NCI-H2196 treated with DMSO at 0.1 percent for 48 hours (cell line): ENCODE results near the gene FANCE.

Experiments used
- DNase-seq: peaks from one replicate; lab custom pipeline; 2025; ENCODE audit not compliant: unreplicated experiment; lab: John Stamatoyannopoulos, UW

FANCE gene, protein sequence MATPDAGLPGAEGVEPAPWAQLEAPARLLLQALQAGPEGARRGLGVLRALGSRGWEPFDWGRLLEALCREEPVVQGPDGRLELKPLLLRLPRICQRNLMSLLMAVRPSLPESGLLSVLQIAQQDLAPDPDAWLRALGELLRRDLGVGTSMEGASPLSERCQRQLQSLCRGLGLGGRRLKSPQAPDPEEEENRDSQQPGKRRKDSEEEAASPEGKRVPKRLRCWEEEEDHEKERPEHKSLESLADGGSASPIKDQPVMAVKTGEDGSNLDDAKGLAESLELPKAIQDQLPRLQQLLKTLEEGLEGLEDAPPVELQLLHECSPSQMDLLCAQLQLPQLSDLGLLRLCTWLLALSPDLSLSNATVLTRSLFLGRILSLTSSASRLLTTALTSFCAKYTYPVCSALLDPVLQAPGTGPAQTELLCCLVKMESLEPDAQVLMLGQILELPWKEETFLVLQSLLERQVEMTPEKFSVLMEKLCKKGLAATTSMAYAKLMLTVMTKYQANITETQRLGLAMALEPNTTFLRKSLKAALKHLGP

DNA sequence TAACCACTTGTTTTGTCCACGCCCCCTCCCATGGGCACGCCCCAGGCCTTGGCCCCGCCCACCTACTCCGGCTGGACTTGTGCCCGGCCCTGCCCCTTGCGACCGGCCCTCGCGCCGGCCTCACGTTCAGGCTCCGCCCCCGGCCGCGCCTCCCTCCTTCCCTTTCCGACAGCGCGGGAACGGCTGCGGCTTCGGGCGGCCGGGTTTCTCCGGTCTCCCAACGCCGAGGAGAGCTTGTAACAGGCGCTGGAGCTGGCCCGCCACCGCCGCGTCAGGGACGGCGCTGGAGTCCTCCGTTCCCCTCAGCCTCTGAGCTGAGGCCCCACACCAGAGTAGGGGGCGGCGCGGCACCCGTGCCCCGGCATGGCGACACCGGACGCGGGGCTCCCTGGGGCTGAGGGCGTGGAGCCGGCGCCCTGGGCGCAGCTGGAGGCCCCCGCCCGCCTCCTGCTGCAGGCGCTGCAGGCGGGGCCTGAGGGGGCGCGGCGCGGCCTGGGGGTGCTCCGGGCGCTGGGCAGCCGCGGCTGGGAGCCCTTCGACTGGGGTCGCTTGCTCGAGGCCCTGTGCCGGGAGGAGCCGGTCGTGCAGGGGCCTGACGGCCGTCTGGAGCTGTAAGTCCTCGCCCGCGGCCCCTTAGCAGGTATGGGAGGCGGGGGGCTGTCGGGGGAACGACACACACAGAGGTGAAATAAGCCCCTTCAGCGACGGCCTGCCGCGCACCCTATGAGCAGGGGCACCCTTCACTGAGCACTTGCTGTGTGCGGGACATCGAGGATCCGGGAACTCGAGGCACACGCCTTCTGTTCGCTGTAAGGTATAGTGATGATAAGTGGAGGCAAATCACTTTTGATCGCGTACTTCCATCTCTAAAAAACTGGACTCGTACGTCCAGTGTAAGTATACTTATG, at the start of gene FANCE:
Gene FANCE (plus strand): TSS at position 156 of the 908 bp plus-strand sequence. CDS start 208 bp downstream, at position 364.
- DNase-seq: peak; percentile 64

DNA sequence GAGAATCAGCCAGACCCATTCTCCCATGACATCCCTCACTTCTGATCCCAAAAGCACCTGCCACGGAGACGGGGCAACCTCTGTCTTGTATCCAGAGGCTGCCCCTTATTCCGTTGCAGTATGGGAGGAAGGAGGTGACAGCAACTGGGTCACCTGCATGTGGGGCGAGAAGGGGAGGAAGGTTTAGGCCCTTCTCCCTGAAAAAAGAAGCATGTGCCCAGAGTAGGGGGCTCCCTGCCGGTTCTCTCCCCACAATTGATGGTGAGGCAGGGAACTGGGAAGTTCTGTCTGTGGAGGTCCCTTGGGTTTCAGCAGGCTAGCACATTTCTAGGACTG, 49.3 kb upstream of the FANCE start:
- no peak for DNase-seq

DNA sequence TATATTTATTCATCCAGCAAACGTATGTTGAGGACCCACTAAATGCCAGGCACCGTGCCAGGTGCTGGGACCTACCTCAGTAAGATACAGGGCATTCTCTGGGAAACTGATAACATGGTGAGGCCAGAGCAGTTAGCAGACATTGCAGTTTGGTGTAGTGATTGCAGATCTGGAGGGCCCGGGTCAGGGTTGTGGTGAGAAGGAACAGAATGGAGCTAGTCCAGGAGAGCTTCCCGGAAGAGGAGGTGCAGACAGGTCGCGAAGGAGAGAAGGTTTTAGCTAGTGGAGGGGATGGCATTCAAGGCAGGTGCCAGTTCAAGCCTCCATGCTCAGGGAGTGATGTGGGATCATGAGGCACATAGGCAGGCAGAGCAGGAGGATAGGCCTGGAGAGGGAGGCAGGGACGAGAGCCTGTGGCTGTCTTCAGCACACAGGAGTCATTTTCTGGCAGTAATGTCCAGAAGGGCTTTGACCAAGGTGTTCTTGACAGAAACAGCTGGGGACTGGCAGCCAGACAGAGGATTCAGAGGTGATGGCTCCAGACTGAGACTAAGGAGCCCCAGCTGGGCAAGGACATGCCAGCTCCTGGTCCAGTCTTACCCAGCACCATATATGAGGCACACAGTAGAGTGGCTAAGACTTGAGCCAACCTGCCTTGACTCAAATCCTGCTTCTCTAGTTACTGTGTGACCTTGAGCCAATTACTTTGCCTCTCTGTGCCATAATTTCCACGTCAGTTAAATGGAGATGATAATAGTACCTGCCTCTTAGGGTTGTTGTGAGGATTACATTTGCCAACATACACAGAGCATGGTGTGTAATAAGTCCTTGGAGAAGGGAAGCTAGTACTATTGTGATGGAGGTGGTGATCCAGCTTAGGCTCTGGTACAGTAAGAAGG, 48.3 kb upstream of the FANCE start:
- DNase-seq: no peak

DNA sequence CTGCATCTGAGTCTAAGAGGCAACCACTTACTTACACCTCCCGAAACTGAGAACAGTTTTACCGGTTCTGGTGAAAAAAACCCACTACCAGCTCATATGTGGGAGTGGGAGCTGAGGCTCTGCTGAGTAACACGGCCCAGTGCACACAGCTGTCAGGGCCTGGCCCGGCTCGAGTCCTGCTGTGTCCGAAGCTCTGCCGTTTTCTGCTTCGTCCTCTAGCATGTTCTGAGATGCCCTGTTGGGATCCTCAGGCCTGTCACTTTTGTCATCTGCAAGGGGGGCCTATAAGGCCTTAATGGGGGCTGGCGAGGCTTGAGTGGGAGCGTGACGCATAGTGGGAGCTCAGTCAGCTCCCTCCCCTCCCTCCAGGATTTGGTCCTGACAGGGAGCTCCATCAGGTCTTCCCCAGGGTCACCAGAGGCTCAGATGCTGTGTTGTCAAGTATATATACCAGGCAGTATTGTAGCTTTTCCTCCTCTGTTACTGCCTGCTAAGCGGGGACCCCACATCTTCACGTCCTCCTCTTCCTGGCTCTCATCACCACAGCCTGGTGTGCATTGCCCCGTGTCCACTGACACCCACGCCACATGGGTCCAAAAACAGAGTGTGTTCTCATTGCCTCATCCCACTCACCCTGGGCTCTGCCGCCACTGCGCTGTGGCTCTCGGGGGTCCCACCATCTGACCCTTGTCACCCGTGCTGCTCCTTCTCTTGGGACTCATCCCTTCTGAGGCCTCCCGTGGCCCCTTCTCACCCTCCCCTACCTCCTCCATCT, 45.2 kb upstream of the FANCE start:
- no peak for DNase-seq

DNA sequence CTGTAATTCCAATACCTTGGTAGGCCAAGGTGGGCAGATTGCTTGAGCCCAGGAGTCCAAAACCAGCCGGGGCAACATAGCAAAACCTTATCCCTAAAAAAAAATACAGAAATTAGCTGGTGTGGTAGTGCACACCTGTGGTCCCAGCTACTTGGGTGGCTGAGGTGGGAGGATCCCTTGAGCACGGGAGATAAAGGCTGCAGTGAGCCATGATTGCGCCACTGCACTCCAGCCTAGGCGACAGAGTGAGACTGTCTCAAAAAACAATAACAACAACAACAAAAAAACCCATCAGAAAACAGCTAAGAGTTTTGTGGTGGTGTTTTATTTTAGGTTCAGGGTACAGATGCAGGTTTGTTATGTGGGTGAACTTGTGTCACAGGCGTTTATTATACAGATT, 42.9 kb upstream of the FANCE start:
- no peak for DNase-seq

DNA sequence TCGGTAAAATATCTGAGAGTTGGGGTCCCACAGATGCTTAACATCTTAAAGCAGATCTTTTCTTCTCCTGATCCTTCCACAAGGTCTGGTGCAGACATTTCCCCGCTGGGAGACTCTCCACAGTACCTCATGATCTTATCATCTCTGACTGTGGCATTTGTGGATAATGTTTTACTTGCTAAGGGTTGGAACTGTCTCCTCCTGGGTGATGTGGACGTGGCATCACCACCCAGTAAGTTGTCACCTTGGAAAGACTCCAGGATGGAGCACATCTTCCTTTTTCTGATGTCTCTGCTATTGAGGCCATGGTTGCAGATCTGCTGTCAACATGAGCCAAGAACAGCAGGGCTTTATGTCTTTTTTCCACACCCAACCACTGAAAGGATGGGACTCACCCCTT, 42.0 kb upstream of the FANCE start:
- DNase-seq: no peak

DNA sequence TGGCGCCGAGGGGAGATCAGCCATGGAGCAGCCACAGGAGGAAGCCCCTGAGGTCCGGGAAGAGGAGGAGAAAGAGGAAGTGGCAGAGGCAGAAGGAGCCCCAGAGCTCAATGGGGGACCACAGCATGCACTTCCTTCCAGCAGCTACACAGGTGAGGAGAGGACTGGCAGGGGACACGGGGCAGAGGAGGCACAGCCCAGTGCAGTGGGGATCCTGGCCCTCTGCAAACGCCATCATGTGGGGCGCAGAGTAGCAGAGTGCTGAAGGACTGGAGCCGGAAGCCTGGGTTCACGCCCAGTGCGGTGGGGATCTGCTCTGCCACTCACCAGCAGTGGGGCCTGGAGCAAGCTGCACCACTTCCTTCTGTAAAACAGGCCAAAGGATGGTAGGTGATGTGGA, 41.1 kb upstream of the FANCE start:
- DNase-seq: no peak

DNA sequence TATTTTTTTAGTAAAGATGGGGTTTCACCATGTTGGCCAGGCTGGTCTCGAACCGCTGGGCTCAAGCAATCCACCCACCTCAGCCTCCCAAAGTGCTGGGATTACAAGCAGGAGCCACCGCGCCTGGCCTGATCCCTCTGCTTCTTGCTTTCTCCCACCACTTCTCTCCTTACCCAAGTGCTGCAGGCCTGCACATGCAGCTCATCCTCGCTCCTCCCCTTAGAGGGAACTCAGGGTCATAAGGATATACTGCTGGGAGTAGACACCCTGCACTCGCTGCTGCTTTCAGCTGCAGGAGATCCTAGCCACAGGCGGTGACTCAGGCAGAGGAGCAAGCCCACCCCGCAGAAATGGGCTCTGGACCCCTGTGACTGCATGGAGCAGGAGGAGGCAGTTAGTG, 40.0 kb upstream of the FANCE start:
- no peak for DNase-seq

DNA sequence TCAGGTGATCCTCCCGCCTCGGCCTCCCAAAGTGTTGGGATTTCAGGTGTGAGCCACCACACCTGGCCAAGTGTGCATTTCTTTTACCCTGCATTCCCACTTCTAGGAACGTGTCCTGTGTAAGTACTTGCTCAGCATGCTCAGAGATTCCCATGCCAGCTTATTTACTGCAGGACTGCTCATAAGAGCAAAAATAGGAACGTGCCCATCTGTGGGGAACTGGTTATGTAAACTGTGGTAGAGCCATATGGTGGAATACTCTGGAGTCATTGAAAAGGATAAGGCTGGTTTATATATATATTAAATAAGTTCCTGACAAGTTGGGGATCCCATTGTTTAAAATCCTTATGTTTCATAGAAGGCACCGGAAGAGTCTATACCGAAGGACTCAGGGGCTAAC, 38.2 kb upstream of the FANCE start:
- DNase-seq: no peak

DNA sequence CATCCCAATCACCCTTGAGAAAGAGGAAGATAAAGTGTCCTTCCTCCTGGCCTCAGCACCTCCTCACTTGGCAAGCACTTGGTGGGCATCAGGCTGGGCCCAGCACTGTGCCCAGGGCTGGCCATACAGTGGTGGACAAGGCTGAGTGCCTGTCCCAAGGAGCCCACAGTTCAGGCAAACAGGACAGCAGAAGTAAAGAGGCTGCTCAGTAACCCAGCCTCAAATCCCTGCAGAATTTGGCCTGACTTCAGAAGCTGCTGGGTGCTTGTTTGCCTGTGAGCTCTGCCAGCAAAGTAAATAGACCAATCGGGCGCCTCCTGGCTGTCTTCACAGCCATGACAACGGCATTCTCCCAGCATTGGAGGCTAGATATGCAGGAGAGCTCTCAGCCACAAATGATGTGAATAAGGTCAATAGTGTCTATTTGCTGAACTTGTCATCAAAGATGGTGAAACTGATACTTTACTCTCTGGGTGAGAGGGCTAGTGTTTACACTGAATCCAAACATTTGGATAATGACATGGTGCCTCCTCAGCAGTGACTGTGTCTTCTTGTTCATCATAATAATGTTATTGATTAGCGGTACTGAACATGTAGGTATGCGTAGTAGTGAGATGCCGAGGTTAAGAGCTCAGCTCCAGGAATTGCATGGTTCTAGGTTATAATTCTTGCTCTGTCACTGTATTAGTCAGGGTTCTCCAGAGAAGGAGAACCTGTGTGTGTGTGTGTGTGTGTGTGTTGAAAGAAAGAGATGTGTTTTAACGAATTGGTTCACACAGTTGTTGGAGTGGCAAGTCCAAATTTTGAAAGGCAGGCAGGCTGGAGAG, 36.9 kb upstream of the FANCE start:
- DNase-seq: peak; percentile 95

DNA sequence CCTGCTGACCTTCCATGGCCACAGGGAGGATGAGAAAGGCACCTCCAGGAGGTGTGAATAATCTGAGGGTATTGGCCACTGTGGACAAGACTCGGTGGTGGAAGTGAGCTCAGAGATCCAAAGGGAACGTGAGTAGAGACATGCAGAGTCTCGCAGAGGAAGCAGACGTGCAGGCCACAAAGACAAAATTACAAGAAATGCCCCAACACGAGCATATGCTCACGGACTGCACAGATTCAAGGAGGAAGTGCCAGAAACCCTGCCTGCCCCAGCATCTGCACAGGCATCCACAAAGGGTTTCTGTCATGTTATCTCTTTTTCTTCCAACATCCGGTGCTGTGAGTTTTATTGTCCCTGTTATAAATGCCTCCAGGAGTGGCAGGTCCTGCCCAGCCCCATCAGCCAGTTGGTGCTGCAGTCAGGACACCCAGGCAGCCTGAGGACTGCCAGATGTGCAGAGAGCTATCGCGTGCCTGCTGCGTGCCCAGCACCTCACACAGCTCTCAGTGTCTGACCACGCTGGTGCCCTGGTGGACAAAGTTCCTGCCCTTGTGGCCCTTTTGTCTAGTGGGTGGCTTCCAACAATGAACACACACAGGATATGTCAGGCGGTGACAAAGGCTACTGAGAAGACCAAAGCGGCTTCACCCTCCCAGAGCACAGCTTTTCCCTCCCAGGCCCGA, 34.0 kb upstream of the FANCE start:
- DNase-seq: no peak

DNA sequence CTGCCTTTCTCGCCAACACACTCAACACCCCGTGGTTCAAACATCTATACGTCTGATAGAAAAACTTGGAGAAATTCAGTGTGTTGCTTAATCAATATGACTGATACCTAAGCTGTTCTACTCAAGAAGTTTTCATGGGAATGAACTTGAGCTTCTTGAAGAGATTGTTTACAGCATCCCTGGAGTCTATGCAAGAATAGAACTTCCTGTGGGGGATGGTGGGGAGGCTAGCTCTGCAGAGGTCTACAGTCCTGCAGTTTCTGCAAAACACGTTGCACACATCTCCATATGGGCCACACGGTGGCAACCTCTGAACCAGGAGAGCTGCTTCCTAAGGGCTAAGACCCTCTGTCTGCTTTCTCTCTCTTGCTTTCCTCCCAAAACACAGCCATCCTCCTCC, 32.7 kb upstream of the FANCE start:
- no peak for DNase-seq

DNA sequence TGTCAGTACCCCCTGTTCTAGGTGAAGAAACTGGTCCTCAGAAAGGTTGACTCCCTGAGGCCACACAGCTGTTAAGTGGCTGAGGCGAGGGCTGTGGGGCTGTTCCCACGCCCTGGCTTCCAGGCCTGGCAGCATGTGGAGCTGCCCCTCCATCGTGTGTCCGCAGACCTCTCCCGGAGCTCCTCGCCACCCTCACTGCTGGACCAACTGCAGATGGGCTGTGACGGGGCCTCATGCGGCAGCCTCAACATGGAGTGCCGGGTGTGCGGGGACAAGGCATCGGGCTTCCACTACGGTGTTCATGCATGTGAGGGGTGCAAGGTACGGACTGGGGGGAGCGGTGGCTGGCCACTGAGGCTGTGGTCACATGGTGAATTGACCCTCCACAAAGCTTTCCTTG, 32.2 kb upstream of the FANCE start:
- DNase-seq: no peak

DNA sequence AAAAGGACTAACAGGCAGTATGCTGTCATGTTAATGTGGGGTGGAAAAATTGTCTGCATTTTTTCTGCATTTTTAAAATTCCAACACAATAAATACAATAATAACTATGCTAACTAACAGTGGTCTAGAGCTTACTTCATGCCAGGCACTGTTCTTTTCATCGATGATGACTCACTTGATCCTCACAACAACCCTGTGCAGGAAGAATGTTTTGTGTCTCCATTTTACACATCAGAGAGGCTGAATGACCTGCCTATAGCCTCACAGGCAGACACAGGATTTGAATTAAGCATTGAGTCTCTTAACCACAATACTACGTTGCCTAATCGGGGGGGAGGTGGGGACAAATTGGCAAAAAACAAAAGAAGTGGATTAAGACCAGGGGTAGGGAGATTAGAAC, 26.9 kb upstream of the FANCE start:
- DNase-seq: no peak

DNA sequence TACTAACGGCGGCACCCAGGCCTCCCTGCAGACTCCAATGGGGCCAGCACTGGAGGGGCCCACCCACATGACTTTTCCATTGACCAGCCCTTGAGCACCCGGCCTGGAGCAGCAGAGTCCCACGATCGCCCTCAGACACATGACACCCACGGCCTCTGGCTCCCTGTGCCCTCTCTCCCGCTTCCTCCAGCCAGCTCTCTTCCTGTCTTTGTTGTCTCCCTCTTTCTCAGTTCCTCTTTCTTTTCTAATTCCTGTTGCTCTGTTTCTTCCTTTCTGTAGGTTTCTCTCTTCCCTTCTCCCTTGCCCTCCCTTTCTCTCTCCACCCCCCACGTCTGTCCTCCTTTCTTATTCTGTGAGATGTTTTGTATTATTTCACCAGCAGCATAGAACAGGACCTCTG, 26.1 kb upstream of the FANCE start:
- no peak for DNase-seq

DNA sequence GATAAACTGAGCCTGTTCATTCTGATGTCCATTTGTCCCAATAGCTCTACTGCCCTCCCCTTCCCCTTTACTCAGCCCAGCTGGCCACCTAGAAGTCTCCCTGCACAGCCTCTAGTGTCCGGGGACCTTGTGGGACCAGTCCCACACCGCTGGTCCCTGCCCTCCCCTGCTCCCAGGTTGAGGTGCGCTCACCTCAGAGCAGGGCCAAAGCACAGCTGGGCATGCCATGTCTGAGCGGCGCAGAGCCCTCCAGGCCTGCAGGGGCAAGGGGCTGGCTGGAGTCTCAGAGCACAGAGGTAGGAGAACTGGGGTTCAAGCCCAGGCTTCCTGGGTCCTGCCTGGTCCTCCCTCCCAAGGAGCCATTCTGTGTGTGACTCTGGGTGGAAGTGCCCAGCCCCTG, 24.7 kb upstream of the FANCE start:
- no peak for DNase-seq

DNA sequence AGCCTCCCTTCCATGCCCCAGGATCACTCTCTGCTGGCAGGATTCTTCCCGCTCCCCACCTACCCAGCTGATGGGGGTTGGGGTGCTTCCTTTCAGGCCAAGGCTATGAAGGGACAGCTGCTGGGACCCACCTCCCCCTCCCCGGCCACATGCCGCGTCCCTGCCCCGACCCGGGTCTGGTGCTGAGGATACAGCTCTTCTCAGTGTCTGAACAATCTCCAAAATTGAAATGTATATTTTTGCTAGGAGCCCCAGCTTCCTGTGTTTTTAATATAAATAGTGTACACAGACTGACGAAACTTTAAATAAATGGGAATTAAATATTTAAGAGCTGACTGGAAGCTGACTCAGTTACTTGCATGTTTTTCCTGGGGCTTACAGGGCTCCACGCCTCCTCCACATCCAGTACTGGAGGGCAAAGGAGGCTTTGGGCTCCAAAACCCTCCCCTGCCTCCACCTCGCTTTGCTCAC, 24.3 kb upstream of the FANCE start:
- no peak for DNase-seq

DNA sequence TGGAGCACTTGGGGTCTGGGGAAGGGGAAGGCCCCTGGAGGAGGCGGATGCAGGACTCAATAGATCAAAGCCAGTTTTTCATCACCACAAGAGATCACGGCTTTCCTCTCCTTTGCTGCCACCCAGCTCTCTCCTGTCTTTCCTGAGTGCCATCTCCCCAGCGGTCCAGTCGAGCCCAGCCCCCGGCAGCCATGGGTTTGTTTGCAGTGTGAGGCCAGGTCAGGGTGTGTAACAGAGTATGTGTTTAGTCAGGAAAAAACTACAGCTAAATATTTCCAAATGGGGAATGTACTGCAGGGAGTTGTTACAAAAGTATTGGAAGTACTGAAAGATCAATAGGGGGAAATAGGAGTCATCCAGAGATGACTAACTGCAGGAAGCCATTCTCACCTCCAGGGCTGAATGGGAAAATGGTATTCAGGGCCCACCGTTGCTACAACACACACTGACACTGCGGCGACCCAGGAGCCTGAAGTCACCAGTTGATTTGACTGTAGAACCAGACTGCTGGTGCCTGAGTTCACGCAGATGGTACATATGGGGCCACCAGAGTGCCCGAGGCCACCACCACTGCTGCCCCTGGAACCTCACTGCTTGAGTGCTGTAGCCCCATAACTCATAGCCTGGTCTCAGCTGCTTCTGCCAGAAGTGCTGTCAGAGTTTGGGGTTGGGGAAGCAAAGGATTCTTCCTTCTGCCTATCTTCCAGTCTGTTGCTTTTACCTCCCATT, 23.6 kb upstream of the FANCE start:
- DNase-seq: no peak
